ENCODE measurements around the gene TERT.
"Not testable (repeated sequence)": the region's sequence is repeated elsewhere in the genome, so short reads cannot be mapped to it uniquely, and the experiment has no call there.

Gene TERT

DNA sequence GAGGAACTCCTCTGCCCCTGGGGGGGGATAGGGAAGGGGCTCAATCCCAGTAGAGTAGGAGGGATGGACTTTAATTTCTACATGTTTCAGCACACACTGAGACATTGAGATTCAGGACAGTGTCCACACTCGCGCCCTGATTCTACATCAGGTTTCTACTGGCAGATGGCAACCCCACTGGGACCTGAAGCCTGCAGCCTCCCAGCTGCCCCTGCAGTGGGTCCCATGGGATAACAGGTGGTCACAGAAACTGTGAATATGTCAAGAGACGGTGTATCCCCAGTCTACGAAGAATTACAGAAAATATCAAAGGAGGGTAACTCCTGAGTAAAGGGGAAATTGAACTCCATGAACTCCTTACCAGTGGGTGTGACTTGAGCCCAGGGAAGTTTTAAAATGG is 2.4 kb upstream of the TERT start:
- FAIRE-seq (no peak), DNase-seq (ENCODE audit: insufficient read length, low spot score) (no peak)

DNA sequence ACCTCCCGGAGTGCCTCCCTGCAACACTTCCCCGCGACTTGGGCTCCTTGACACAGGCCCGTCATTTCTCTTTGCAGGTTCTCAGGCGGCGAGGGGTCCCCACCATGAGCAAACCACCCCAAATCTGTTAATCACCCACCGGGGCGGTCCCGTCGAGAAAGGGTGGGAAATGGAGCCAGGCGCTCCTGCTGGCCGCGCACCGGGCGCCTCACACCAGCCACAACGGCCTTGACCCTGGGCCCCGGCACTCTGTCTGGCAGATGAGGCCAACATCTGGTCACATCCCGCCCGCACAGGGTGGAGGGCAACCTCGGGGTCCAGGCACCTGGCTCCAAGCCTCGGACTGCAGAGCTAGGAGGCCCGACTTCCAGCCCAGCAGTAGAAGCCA is 776 bp upstream of the TERT start:
- no peak for DNase-seq (ENCODE audit: insufficient read length, low spot score)
- no peak for FAIRE-seq
- TF ChIP-seq POLR2A (IDR thresholded peaks at IDR 0.05; ENCODE audit: low read depth, low read length) (no peak), TAF1 (IDR thresholded peaks at IDR 0.05; ENCODE audit: low read depth, low read length) (no peak), POU2F2 (IDR thresholded peaks at IDR 0.05; ENCODE audit: low read depth, low read length) (no peak), PAX5 (IDR thresholded peaks at IDR 0.05; ENCODE audit: insufficient read depth, low read length, severe bottlenecking) (no peak), POLR2AphosphoS5 (IDR thresholded peaks at IDR 0.05; ENCODE audit: low read depth, low read length) (no peak), SPI1 (IDR thresholded peaks at IDR 0.05; ENCODE audit: low read depth, low read length) (no peak)

More for the DNA sequence above, 2.4 kb upstream of the TERT start:
- TF ChIP-seq POLR2AphosphoS5 (IDR thresholded peaks at IDR 0.05; ENCODE audit: low read depth, low read length): no peak
- no peak for TF ChIP-seq POLR2A (IDR thresholded peaks at IDR 0.05; ENCODE audit: low read depth, low read length)
- no peak for TF ChIP-seq PAX5 (IDR thresholded peaks at IDR 0.05; ENCODE audit: insufficient read depth, low read length, severe bottlenecking)
- no peak for TF ChIP-seq TAF1 (IDR thresholded peaks at IDR 0.05; ENCODE audit: low read depth, low read length)

DNA sequence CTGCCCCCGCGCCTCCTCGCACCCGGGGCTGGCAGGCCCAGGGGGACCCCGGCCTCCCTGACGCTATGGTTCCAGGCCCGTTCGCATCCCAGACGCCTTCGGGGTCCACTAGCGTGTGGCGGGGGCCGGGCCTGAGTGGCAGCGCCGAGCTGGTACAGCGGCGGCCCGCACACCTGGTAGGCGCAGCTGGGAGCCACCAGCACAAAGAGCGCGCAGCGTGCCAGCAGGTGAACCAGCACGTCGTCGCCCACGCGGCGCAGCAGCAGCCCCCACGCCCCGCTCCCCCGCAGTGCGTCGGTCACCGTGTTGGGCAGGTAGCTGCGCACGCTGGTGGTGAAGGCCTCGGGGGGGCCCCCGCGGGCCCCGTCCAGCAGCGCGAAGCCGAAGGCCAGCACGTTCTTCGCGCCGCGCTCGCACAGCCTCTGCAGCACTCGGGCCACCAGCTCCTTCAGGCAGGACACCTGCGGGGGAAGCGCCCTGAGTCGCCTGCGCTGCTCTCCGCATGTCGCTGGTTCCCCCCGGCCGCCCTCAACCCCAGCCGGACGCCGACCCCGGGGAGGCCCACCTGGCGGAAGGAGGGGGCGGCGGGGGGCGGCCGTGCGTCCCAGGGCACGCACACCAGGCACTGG is 548 bp downstream of the TERT start:
- TF ChIP-seq POLR2A (IDR thresholded peaks at IDR 0.05; ENCODE audit: low read depth, low read length): no peak
- TF ChIP-seq PAX5 (IDR thresholded peaks at IDR 0.05; ENCODE audit: insufficient read depth, low read length, severe bottlenecking): no peak
- no peak for TF ChIP-seq POU2F2 (IDR thresholded peaks at IDR 0.05; ENCODE audit: low read depth, low read length)
- TF ChIP-seq POLR2AphosphoS5 (IDR thresholded peaks at IDR 0.05; ENCODE audit: low read depth, low read length): no peak
- TF ChIP-seq TAF1 (IDR thresholded peaks at IDR 0.05; ENCODE audit: low read depth, low read length): no peak
- no peak for TF ChIP-seq SPI1 (IDR thresholded peaks at IDR 0.05; ENCODE audit: low read depth, low read length)
- no peak for DNase-seq (ENCODE audit: insufficient read length, low spot score)
- no peak for FAIRE-seq

DNA sequence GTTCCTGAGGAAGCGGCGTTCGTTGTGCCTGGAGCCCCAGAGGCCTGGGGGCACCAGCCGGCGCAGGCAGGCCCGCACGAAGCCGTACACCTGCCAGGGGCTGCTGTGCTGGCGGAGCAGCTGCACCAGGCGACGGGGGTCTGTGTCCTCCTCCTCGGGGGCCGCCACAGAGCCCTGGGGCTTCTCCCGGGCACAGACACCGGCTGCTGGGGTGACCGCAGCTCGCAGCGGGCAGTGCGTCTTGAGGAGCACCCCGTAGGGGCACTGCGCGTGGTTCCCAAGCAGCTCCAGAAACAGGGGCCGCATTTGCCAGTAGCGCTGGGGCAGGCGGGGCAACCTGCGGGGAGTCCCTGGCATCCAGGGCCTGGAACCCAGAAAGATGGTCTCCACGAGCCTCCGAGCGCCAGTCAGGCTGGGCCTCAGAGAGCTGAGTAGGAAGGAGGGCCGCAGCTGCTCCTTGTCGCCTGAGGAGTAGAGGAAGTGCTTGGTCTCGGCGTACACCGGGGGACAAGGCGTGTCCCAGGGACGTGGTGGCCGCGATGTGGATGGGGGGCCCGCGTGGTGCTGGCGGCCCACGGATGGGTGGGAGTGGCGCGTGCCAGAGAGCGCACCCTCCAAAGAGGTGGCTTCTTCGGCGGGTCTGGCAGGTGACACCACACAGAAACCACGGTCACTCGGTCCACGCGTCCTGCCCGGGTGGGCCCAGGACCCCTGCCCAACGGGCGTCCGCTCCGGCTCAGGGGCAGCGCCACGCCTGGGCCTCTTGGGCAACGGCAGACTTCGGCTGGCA is 1.3 kb downstream of the TERT start:
- DNase-seq (ENCODE audit: insufficient read length, low spot score) (no peak), FAIRE-seq (no peak)
- TF ChIP-seq POU2F2 (IDR thresholded peaks at IDR 0.05; ENCODE audit: low read depth, low read length) (no peak), PAX5 (IDR thresholded peaks at IDR 0.05; ENCODE audit: insufficient read depth, low read length, severe bottlenecking) (no peak), TAF1 (IDR thresholded peaks at IDR 0.05; ENCODE audit: low read depth, low read length) (no peak), SPI1 (IDR thresholded peaks at IDR 0.05; ENCODE audit: low read depth, low read length) (no peak), POLR2AphosphoS5 (IDR thresholded peaks at IDR 0.05; ENCODE audit: low read depth, low read length) (no peak), POLR2A (IDR thresholded peaks at IDR 0.05; ENCODE audit: low read depth, low read length) (no peak)

DNA sequence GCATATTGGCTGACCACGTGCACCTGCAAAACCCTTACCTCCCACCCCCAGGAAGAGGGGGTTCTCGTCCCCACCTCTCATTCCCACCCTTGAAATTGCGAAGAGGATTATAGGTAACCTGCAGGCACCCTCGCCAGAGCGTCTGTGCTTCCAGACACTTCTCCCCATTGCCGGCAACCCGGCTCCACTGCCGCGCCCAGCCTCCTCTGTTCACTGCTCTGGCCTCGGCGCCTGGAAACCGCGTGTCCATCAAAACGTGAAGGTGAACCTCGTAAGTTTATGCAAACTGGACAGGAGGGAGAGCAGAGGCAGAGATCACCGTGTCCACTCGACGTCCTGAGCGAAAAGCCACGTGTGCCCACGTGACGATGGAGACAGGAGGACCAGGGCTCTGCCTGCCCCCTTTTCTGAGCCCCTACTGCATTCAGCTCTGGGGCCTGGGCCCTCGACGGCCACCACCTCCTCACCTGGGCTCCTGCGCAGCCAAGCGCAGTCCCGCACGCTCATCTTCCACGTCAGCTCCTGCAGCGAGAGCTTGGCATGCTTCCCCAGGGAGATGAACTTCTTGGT is 1.9 kb downstream of the TERT start:
- TF ChIP-seq TAF1 (IDR thresholded peaks at IDR 0.05; ENCODE audit: low read depth, low read length) (no peak), POU2F2 (IDR thresholded peaks at IDR 0.05; ENCODE audit: low read depth, low read length) (no peak), POLR2AphosphoS5 (IDR thresholded peaks at IDR 0.05; ENCODE audit: low read depth, low read length) (no peak), SPI1 (IDR thresholded peaks at IDR 0.05; ENCODE audit: low read depth, low read length) (no peak), POLR2A (IDR thresholded peaks at IDR 0.05; ENCODE audit: low read depth, low read length) (no peak)
- no peak for DNase-seq (ENCODE audit: insufficient read length, low spot score)
- FAIRE-seq: no peak

DNA sequence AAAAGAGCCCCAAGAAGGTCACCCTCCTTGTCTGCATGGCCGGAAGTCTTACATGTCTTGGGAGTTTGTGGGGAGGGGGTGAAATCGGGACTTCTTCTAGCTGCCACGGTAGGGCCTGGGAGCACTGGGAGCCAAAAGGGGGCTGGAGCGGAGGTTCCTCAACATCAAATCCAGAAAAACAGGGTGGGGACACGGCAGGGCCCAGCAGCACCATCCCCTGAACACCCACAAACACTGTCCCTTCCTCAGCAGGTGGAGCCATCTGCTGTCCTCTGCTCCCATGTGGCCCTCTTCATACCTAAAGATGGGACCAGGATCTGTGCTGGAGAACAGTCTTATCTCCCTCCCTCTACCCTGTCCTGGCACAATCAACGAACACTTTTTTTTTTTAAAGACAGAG is 2.7 kb downstream of the TERT start:
- DNase-seq (ENCODE audit: insufficient read length, low spot score): no peak
- no peak for FAIRE-seq
- TF ChIP-seq POLR2AphosphoS5 (IDR thresholded peaks at IDR 0.05; ENCODE audit: low read depth, low read length): no peak
- no peak for TF ChIP-seq PAX5 (IDR thresholded peaks at IDR 0.05; ENCODE audit: insufficient read depth, low read length, severe bottlenecking)
- TF ChIP-seq SPI1 (IDR thresholded peaks at IDR 0.05; ENCODE audit: low read depth, low read length): no peak
- no peak for TF ChIP-seq POU2F2 (IDR thresholded peaks at IDR 0.05; ENCODE audit: low read depth, low read length)
- no peak for TF ChIP-seq POLR2A (IDR thresholded peaks at IDR 0.05; ENCODE audit: low read depth, low read length)
- TF ChIP-seq TAF1 (IDR thresholded peaks at IDR 0.05; ENCODE audit: low read depth, low read length): no peak

DNA sequence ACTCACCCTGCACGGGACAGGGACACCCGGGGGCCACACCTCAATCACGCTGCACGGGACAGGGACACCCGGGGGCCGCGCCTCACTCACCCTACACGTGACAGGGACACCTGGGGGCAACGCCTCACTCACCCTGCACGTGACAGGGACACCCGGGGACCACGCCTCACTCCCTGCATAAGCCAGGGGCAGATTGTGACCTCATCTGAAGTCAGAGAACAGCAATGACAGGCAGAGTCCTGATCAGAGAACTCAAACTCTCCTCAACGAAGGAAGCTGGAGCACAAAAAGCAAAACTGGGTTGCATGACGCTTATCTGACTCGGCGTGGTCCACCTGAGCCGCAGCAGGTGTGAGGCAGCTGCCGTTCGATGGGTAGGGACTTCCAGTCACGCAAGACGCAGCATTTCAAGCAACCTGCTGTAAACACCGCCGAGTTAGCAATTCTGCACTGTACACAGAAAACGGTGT is 3.2 kb downstream of the TERT start:
- no peak for FAIRE-seq
- no peak for TF ChIP-seq POLR2AphosphoS5 (IDR thresholded peaks at IDR 0.05; ENCODE audit: low read depth, low read length)
- no peak for DNase-seq (ENCODE audit: insufficient read length, low spot score)

DNA sequence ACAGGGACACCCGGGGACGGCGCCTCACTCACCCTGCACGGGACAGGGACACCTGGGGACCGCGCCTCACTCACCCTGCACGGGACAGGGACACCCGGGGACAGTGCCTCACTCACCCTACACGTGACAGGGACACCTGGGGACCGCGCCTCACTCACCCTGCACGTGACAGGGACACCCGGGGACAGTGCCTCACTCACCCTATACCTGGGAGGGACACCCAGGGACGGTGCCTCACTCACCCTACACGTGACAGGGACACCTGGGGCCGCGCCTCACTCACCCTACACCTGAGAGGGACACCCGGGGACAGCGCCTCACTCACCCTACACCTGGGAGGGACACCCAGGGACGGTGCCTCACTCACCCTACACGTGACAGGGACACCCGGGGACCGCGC is 3.9 kb downstream of the TERT start:
- not testable (repeated sequence) for FAIRE-seq; DNase-seq (ENCODE audit: insufficient read length, low spot score)

DNA sequence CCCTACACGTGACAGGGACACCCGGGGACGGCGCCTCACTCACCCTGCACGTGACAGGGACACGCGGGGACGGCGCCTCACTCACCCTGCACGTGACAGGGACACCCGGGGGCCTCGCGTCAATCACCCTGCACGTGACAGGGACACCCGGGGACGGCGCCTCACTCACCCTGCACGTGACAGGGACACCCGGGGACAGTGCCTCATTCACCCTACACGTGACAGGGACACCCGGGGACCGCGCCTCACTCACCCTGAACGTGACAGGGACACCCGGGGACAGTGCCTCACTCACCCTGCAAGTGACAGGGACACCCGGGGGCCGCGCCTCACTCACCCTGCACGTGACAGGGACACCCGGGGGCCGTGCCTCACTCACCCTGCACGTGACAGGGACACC is 5.3 kb downstream of the TERT start:
- not testable (repeated sequence) for DNase-seq (ENCODE audit: insufficient read length, low spot score); FAIRE-seq

DNA sequence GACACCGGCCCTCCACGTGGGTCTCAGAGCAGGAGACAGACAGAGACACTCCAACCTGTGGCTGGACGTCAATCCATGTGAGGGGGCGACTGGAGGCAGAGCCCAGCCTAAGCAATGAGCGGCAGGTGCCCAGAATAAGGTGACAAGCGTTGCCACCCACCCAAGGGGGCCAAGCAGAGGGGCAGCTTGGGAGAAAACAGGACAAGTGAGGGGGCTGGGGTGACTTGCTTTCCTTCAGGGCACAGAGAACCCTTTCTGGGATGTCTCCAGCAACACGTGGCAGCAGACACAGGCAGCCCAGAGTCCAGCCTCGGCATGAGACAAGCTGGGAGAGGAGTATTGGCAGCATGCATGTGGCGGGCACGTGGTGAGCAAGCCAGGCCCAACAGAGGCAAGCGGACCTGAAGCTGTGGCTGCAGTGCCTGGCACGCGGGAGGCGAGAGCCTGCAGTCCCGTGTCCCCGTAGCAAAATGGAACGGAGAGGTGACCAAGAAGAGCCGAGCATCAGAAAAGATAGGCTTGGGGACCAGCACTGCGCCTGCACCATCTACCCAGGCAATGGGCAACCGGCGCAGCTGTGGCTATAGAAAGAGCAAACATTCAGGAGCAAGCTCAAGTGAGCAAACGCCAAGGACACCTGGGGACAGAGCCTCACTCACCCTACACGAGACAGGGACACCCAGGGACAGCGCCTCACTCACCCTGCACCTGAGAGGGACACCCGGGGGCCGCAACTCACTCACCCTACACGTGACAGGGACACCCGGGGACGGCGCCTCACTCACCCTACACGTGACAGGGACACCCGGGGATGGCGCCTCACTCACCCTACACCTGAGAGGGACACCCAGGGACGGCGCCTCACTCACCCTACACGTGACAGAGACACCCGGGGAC is 6.2 kb downstream of the TERT start:
- TF ChIP-seq SPI1 (IDR thresholded peaks at IDR 0.05; ENCODE audit: low read depth, low read length) (no peak), TAF1 (IDR thresholded peaks at IDR 0.05; ENCODE audit: low read depth, low read length) (no peak), POU2F2 (IDR thresholded peaks at IDR 0.05; ENCODE audit: low read depth, low read length) (no peak), POLR2AphosphoS5 (IDR thresholded peaks at IDR 0.05; ENCODE audit: low read depth, low read length) (no peak), PAX5 (IDR thresholded peaks at IDR 0.05; ENCODE audit: insufficient read depth, low read length, severe bottlenecking) (no peak), POLR2A (IDR thresholded peaks at IDR 0.05; ENCODE audit: low read depth, low read length) (no peak)
- no peak for FAIRE-seq
- DNase-seq (ENCODE audit: insufficient read length, low spot score): no peak
